Activated CD8-positive, alpha-beta T cell treated with anti-CD3 and anti-CD28 coated beads for 36 hours (primary cell): ENCODE measurements around the gene FAM24A. TPM values are rescaled to one million over a fixed set of nuclear protein-coding genes. Genes with fewer than 3 reads are reported as not detected.

ENCODE experiments used
- ATAC-seq: fragments of 200-7000 bp; cut with Tn5 transposase; one replicate; pipeline ENCODE4 v1.10.0; 2021; ENCODE audit warnings: mild to moderate bottlenecking, moderate library complexity
- CTCF ChIA-PET: fragments of 350-600 bp; sonication (Branson Sonifier 250); formaldehyde crosslinking; loops from one replicate; lab custom pipeline; 2021; ENCODE audit warnings: antibody characterized with exemption; lab: Charles Lee
- POLR2A ChIA-PET: fragments of 350-600 bp; sonication (Branson Sonifier 250); formaldehyde crosslinking; loops from one replicate; lab custom pipeline; 2021; ENCODE audit warnings: antibody characterized with exemption; lab: Charles Lee
- DNase-seq: peaks from one replicate; pipeline ENCODE4 v3.0.0-alpha.2; 2020
- H3K27ac Mint-ChIP-seq: one replicate; pipeline ENCODE4 v1.8.0; 2021; ENCODE audit warnings: mild to moderate bottlenecking, mixed read lengths
- H3K27me3 Mint-ChIP-seq: one replicate; pipeline ENCODE4 v1.8.0; 2021; ENCODE audit warnings: mixed read lengths
- H3K36me3 Mint-ChIP-seq: one replicate; pipeline ENCODE4 v1.8.0; 2021; ENCODE audit warnings: low read depth, mixed read lengths
- H3K4me1 Mint-ChIP-seq: one replicate; pipeline ENCODE4 v1.8.0; 2021; ENCODE audit warnings: low read depth, mixed read lengths
- H3K4me3 Mint-ChIP-seq: one replicate; pipeline ENCODE4 v1.8.0; 2021; ENCODE audit warnings: mild to moderate bottlenecking, moderate library complexity, mixed read lengths
- H3K9me3 Mint-ChIP-seq: one replicate; pipeline ENCODE4 v1.8.0; 2021; ENCODE audit warnings: mixed read lengths
- CTCF ChIP-seq: fragments of 200-600 bp; IDR thresholded peaks from one replicate; pipeline ENCODE4 v1.8.0; 2022; ENCODE audit warnings: antibody characterized with exemption, mild to moderate bottlenecking
- intact Hi-C: fragments of 100-400 bp; cut with micrococcal nuclease; formaldehyde crosslinking; loops from one replicate; pipeline ENCODE4 v1.10.0; 2022
- total RNA-seq, 2 experiments: library from RNA; stranded (reverse); gene quantifications; one replicate each; pipeline ENCODE4 v1.2.3, GENCODE V29; 2021

The FAM24A gene
- total RNA-seq, 2 experiments from 2014 or later: not detected

- ATAC-seq (no peak), DNase-seq (no peak)
- H3K4me1 Mint-ChIP-seq: peaks cover 24% of the 10 kb centered on the region
- no peak for TF ChIP-seq CTCF
- ChIA-PET POLR2A (interaction anchor here (1.4 to 1.8 kb wide), 3 partner anchors 24 to 54 kb away, joined by 6 to 7 read pairs (median 7); partner anchors contain the start of genes ACADSB, IKZF5 and PSTK), CTCF (interaction anchor here (1.6 kb wide), 1 partner anchor 11 kb away, joined by 3 read pairs; no protein-coding TSS in a partner anchor)
- H3K36me3 Mint-ChIP-seq: peaks cover 24% of the 10 kb centered on the region
- H3K27me3 Mint-ChIP-seq: no peaks in the 10 kb centered on the region
- intact Hi-C loops: loop anchor here (2.0 kb wide), 2 partner anchors 54 to 76 kb away; partner anchors contain the start of genes ACADSB, FAM24B and IKZF5
- peak overlapping the region; percentile 82 for H3K4me3 Mint-ChIP-seq
- peak overlapping the region; percentile 16 for H3K27ac Mint-ChIP-seq
- no peaks in the 10 kb centered on the region for H3K9me3 Mint-ChIP-seq
Measured at GRCh38 chr10:122954731-122955050, 44.3 kb downstream of the FAM24A start.

- no peak for TF ChIP-seq CTCF
- DNase-seq: no peak
- no peaks in the 10 kb centered on the region for H3K9me3 Mint-ChIP-seq
- H3K4me3 Mint-ChIP-seq: no peak overlapping the region
- peaks cover 20% of the 10 kb centered on the region for H3K4me1 Mint-ChIP-seq
- intact Hi-C loops: loop anchor here (2.0 kb wide), 2 partner anchors 53 to 77 kb away; partner anchors contain the start of genes ACADSB, FAM24B and IKZF5
- no peak overlapping the region for H3K27ac Mint-ChIP-seq
- no peaks in the 10 kb centered on the region for H3K27me3 Mint-ChIP-seq
- ChIA-PET POLR2A (interaction anchor here (0.6 to 1.4 kb wide), 3 partner anchors 24 to 545 kb away, joined by 3 read pairs; partner anchors contain the start of gene PSTK), CTCF (no interaction called here)
- no peak for ATAC-seq
- peaks cover 17% of the 10 kb centered on the region for H3K36me3 Mint-ChIP-seq
Measured at GRCh38 chr10:122955892-122956291, 45.5 kb downstream of the FAM24A start.

DNA sequence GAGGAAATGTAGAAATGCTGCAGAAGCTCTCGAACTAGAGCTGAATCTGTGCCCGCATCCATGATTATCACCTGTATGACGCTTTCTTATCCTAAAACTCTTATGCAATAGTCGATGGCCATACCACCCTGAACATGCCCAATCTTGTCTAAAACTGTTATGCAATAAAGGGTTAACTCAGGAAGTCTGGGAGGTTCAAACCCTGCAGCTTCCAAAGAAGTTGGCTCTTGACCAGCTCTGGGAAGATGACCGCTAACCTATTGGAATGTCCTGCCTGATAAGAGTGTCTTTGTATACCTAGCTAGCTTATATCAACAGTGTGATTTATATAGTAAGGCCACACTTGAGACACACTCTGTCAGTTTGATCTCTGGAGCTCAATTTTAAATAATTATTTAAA is 47.1 kb downstream of the FAM24A start:
- H3K27me3 Mint-ChIP-seq: peaks cover 3% of the 10 kb centered on the region
- ChIA-PET CTCF (interaction anchor here (1.6 kb wide), 1 partner anchor 23 kb away, joined by 10 read pairs; the partner anchor contains the start of gene PSTK), POLR2A (interaction anchor here (1.1 kb wide), 1 partner anchor 22 kb away, joined by 4 read pairs; no protein-coding TSS in a partner anchor)
- no peaks in the 10 kb centered on the region for H3K9me3 Mint-ChIP-seq
- intact Hi-C loops: no loop called here
- peaks cover 15% of the 10 kb centered on the region for H3K4me1 Mint-ChIP-seq
- no peak for ATAC-seq
- H3K36me3 Mint-ChIP-seq: peaks cover 12% of the 10 kb centered on the region
- H3K4me3 Mint-ChIP-seq: no peak overlapping the region
- DNase-seq: no peak
- H3K27ac Mint-ChIP-seq: no peak overlapping the region
- TF ChIP-seq CTCF: no peak

GRCh38 chr10:122962405-122962804 is 52.0 kb downstream of the FAM24A start:
- no peak for TF ChIP-seq CTCF
- DNase-seq (no peak), ATAC-seq (no peak)
- Mint-ChIP-seq H3K36me3 (peaks cover 6% of the 10 kb centered on the region), H3K27me3 (peaks cover 7% of the 10 kb centered on the region), H3K4me1 (no peaks in the 10 kb centered on the region), H3K9me3 (peaks cover 17% of the 10 kb centered on the region), H3K27ac (no peak overlapping the region), H3K4me3 (no peak overlapping the region)
- intact Hi-C loops: no loop called here
- POLR2A ChIA-PET: no interaction called here
- CTCF ChIA-PET: interaction anchor here (1.0 kb wide), 1 partner anchor 17 kb away, joined by 3 read pairs; the partner anchor contains the start of gene PSTK

Other genes starting within 250 kb of the FAM24A start
- gene C10orf120, start 210.8 kb upstream of the FAM24A start, total RNA-seq: not detected
- gene CUZD1, start 64.8 kb upstream of the FAM24A start, total RNA-seq: 1 to 10 TPM; 1.3 to 1.5 TPM
- gene FAM24B, start 31.0 kb upstream of the FAM24A start, total RNA-seq: 10 to 100 TPM in 1 of 2 experiments, 1 to 10 TPM in 1; 9.0 to 10.6 TPM
- gene C10orf88, start 43.6 kb downstream of the FAM24A start, total RNA-seq: 1 to 10 TPM; 6.3 to 9.1 TPM
- 1 to 10 TPM; 4.3 to 4.8 TPM for gene PSTK, start 69.8 kb downstream of the FAM24A start, total RNA-seq
- gene IKZF5, start 98.2 kb downstream of the FAM24A start, total RNA-seq: 10 to 100 TPM; 15.2 to 21.5 TPM
- gene ACADSB, start 98.4 kb downstream of the FAM24A start, total RNA-seq: 10 to 100 TPM; 19.7 to 20.7 TPM
- gene HMX3, start 225.4 kb downstream of the FAM24A start, total RNA-seq: under 1 TPM; 0.45 to 0.69 TPM
- under 1 TPM; 0.43 to 0.90 TPM for gene HMX2, start 237.5 kb downstream of the FAM24A start, total RNA-seq
- gene BUB3, start 243.8 kb downstream of the FAM24A start, total RNA-seq: 100 to 1,000 TPM; 256 to 273 TPM